Muscle of leg (tissue), 11 donors: ENCODE measurements around the gene MRPS7. TPM values are rescaled to one million over a fixed set of nuclear protein-coding genes. Genes with fewer than 3 reads are reported as not detected.

Experiments used
- DNase-seq: peaks from one replicate; pipeline ENCODE4 v3.0.0; 2013
- H3K27ac ChIP-seq: one replicate; pipeline ENCODE4 v1.5.1; 2013; ENCODE audit warnings: mild to moderate bottlenecking, low read length, control low read depth
- H3K27me3 ChIP-seq: one replicate; pipeline ENCODE4 v1.6.1; 2013; ENCODE audit warnings: low read length; ENCODE audit not compliant: control insufficient read depth, insufficient read depth
- H3K36me3 ChIP-seq: one replicate; pipeline ENCODE4 v1.6.1; 2013; ENCODE audit warnings: low read length; ENCODE audit not compliant: control insufficient read depth, insufficient read depth
- H3K4me1 ChIP-seq: one replicate; pipeline ENCODE4 v1.6.1; 2013; ENCODE audit warnings: low read length; ENCODE audit not compliant: control insufficient read depth, insufficient read depth
- H3K4me3 ChIP-seq: one replicate; pipeline ENCODE4 v1.5.1; 2013; ENCODE audit warnings: low read length, control low read depth
- H3K9me3 ChIP-seq: replicated peaks from 2 replicates; pipeline ENCODE4 v1.6.1; 2013; ENCODE audit warnings: low read depth, low read length; ENCODE audit not compliant: control insufficient read depth
- WGBS: methylation state at CpG from one replicate; pipeline ENCODE4 v1.1.5; 2013; ENCODE audit warnings: missing lambda C conversion rate; ENCODE audit not compliant: insufficient coverage; 5-methylcytosine and 5-hydroxymethylcytosine counted together
- polyA plus RNA-seq, 8 donors: library from polyadenylated mRNA; unstranded; fragments of 120-200 nt; gene quantifications; one replicate each; pipeline versions ENCODE4 v1.2.1 to v1.2.3, GENCODE V29; 2013; ENCODE audit warnings: inconsistent platforms in 1 of 8, low replicate concordance in 1 of 8; ENCODE audit not compliant: insufficient read length in 8 of 8, insufficient read depth in 1 of 8
- total RNA-seq: library from RNA; stranded (reverse); fragments of 120-200 nt; gene quantifications from one replicate; pipeline ENCODE4 v1.2.4, GENCODE V29; 2013

Gene MRPS7
- total and polyA plus RNA-seq, 9 donors = 51.2 to 71.7 (median 60.7) TPM

GRCh38 chr17:75241502-75241901, 20.2 kb upstream of the MRPS7 start:
- 78% methylated on average over 4 of the region's 9 CpGs for WGBS
- H3K4me1 ChIP-seq = peaks cover 5% of the 10 kb centered on the region
- no peak overlapping the region for H3K27ac ChIP-seq

DNA sequence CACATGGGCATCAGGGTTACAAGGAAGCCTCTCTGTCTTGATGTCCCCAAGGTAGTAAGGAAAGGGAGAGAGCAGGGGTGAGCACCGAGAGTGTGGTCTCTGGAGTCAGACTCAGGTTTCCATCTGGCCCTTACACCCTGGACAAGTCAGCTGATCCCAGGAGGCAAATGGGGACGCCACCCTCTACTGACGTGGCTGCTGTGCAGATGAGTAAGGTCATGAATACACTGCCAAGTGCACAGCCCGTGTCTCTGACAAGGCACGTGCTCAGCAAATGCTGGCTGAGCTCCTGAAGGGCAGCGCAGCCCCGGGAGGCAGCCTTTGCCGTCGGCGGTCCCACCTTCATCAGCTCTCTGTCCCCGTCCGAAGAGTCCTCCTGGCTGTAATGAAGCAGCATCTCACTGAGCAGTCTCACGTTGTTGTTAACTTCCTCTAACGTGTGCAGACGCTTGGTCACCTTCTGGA, 19.7 kb upstream of the MRPS7 start:
- no peak for DNase-seq
- peaks cover 4% of the 10 kb centered on the region for H3K4me1 ChIP-seq
- H3K36me3 ChIP-seq = peaks cover 95% of the 10 kb centered on the region
- WGBS = 69% methylated on average over 15 of the region's 15 CpGs
- no peak overlapping the region for H3K4me3 ChIP-seq
- H3K27ac ChIP-seq = no peak overlapping the region
- H3K27me3 ChIP-seq = no peaks in the 10 kb centered on the region
- H3K9me3 ChIP-seq = no peaks in the 10 kb centered on the region

More at GRCh38 chr17:75241502-75241901, 20.2 kb upstream of the MRPS7 start:
- H3K4me3 ChIP-seq = no peak overlapping the region
- DNase-seq = no peak
- H3K9me3 ChIP-seq = no peaks in the 10 kb centered on the region
- peaks cover 99% of the 10 kb centered on the region for H3K36me3 ChIP-seq
- H3K27me3 ChIP-seq = no peaks in the 10 kb centered on the region

DNA sequence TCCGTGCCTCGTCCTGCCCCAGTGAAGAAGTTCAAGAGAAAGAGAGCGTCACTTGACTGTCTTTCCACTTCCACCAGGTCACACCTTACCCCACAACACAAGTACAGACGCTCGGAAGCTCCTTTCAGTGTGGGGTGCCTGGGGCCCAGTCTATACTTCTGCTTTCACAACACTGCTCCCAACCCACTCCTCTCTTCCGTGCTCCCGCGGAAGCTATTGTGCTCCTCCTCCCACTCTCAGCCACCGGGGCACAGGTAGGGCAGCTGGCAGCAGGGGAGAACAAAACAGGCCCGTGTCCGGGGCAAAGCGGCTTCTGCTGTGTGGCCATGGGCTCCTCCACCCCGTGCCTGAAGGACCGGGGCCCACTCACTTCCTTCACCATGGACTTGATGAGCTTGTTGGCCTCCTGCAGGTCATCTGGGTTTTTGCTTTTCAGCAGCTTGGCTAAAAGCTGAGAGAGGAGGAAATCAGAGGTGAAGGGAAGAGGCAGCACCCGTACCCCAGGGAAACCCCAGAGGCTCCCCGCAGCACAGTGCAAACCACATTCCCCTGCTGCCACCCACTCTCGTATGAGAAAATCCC, 19.1 kb upstream of the MRPS7 start:
- 92% methylated on average over 11 of the region's 17 CpGs for WGBS
- Histone ChIP-seq H3K36me3 (peaks cover 91% of the 10 kb centered on the region), H3K9me3 (no peaks in the 10 kb centered on the region), H3K4me1 (peaks cover 3% of the 10 kb centered on the region), H3K27ac (no peak overlapping the region), H3K27me3 (no peaks in the 10 kb centered on the region), H3K4me3 (no peak overlapping the region)
- no peak for DNase-seq

GRCh38 chr17:75244133-75244866, 17.4 kb upstream of the MRPS7 start:
- WGBS = 86% methylated on average over 19 of the region's 22 CpGs
- Histone ChIP-seq H3K36me3 (peaks cover 79% of the 10 kb centered on the region), H3K27ac (no peak overlapping the region)

DNA sequence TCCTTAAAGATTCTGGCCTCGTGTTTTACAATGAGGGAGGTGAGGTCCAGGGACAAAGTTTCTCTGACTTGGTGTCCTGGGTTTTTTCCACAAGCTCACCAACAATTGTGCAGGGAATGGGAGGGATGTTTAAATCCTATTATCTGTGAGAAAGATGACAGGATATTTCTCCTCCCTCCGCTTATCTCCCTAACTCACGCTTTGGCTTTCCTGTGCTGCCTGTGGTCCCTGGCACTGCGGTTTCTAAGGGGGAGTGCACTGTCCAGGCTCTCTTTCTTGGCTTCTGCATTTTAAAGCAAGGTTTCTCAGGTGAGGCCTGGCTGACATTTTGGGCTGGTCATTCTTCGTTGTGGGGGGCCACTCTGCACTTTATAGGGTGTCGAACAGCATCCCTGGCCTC, 16.7 kb upstream of the MRPS7 start:
- Histone ChIP-seq H3K36me3 (peaks cover 72% of the 10 kb centered on the region), H3K9me3 (no peaks in the 10 kb centered on the region), H3K4me1 (peaks cover 15% of the 10 kb centered on the region), H3K4me3 (no peak overlapping the region), H3K27ac (no peak overlapping the region), H3K27me3 (no peaks in the 10 kb centered on the region)
- no peak for DNase-seq
- 87% methylated on average over 4 of the region's 6 CpGs for whole genome bisulfite sequencing

More at GRCh38 chr17:75244133-75244866, 17.4 kb upstream of the MRPS7 start:
- peaks cover 13% of the 10 kb centered on the region for H3K4me1 ChIP-seq
- no peaks in the 10 kb centered on the region for H3K9me3 ChIP-seq
- H3K4me3 ChIP-seq = no peak overlapping the region
- no peak for DNase-seq
- H3K27me3 ChIP-seq = no peaks in the 10 kb centered on the region

DNA sequence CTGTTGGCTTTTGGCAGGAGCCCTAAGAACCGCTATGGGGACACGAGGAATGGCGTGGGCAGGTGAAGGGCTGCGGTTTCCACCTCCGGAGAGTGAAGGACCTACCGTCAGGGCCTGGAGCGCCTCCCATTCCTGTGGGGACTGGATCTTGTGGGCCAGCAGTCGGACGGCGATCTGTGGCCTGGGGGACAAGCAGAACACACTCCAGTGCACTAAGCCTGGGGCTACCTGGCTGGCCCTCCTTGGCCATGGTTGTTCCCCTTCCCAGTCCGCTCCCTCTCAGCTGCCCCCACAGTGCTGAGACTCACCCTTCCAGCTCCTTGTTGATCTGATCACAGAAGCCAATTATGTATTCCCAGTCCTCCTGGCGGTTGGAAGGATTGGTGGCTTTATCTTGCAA, 15.3 kb upstream of the MRPS7 start:
- Histone ChIP-seq H3K27me3 (no peaks in the 10 kb centered on the region), H3K9me3 (no peaks in the 10 kb centered on the region), H3K36me3 (peaks cover 58% of the 10 kb centered on the region), H3K4me3 (no peak overlapping the region), H3K27ac (no peak overlapping the region), H3K4me1 (peaks cover 17% of the 10 kb centered on the region)
- WGBS = 91% methylated on average over 10 of the region's 12 CpGs
- DNase-seq = no peak

DNA sequence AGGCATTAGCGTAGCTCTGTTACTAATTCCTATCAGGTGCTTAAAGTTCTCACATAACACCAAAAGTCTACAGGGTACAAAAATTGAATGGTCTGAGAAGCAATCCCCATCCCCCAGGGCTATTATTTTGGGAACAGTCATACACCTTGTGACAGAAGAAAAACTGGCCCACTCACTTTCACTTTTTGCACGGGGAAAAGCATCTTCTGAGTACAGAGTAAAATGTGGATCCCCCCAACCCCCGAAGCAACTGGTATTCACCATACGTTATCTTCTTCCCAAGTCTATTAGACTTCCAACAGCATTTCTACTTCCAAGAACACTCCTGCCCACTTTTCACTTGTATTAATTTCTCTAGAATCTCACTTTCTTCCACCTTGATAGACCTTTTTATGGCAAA, 12.1 kb upstream of the MRPS7 start:
- H3K4me1 ChIP-seq = peaks cover 17% of the 10 kb centered on the region
- H3K4me3 ChIP-seq = no peak overlapping the region
- H3K9me3 ChIP-seq = no peaks in the 10 kb centered on the region
- H3K27me3 ChIP-seq = no peaks in the 10 kb centered on the region
- WGBS = 51% methylated on average over 4 of the region's 4 CpGs
- no peak for DNase-seq
- no peak overlapping the region for H3K27ac ChIP-seq
- H3K36me3 ChIP-seq = peaks cover 27% of the 10 kb centered on the region

- Histone ChIP-seq H3K4me1 (peaks cover 17% of the 10 kb centered on the region), H3K27me3 (no peaks in the 10 kb centered on the region), H3K36me3 (peaks cover 22% of the 10 kb centered on the region), H3K4me3 (no peak overlapping the region), H3K27ac (peak overlapping the region; percentile 2), H3K9me3 (no peaks in the 10 kb centered on the region)
- WGBS = 35% methylated on average over 6 of the region's 11 CpGs
- DNase-seq = peak; percentile 51
Observed at GRCh38 chr17:75250009-75250471, 11.6 kb upstream of the MRPS7 start.

DNA sequence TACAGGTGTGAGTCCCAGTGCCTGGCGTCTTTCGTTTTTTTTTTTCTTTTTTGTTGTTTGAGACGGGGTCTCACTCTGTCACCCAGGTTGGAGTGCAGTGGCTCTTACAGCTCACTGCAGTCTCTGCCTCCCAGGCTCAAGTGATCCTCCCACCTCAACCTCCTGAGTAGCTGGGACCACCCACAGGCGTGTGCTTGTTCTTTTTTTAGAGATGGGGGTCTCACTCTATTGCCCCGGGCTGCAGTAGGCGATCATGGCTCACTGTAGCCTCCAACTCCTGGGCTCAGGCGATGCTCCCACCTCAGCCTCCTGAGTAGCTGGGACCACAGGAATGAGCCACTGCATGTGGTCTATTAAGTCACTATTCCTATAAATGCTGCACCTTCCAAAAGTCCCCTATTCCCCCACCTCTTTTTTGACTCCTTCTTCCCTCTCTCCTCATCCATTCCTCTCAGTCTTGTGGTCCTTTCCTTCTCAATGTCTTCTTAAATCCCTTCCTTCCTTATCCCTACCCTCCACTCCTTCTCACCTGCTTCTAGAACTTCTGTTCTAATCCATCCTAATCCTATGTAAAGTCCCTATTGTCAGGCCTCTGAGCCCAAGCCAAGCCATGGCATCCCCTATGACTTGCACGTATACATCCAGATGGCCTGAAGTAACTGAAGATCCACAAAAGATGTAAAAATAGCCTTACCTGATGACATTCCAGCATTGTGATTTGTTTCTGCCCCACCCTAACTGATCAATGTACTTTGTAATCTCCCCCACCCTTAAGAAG, 9.5 kb upstream of the MRPS7 start:
- H3K27me3 ChIP-seq = no peaks in the 10 kb centered on the region
- no peak for DNase-seq
- H3K36me3 ChIP-seq = peaks cover 6% of the 10 kb centered on the region
- no peak overlapping the region for H3K4me3 ChIP-seq
- no peaks in the 10 kb centered on the region for H3K9me3 ChIP-seq
- no peak overlapping the region for H3K27ac ChIP-seq
- WGBS = 86% methylated on average over 6 of the region's 8 CpGs
- H3K4me1 ChIP-seq = peaks cover 17% of the 10 kb centered on the region
